Uterus (tissue), 2 donors: ENCODE measurements around the gene FES.

Experiments used
- POLR2A ChIP-seq, 2 donors: fragments of 450-650 bp; IDR thresholded peaks; one replicate each; pipeline ENCODE4 v1.6.1; 2016; ENCODE audit warnings: antibody characterized with exemption in 2 of 2, mild to moderate bottlenecking in 1 of 2, moderate library complexity in 1 of 2
- TF ChIP-seq, protein P1 (sequence below), 4 experiments: fragments of 200-600 bp in 2 of 4; fragments of 450-650 bp in 2 of 4; sonication (generic) in 2 of 4; IDR thresholded peaks; one replicate each; pipeline ENCODE4 v1.5.1; 2016 to 2019; ENCODE audit warnings: antibody characterized with exemption in 4 of 4, mild to moderate bottlenecking in 2 of 4, moderate library complexity in 1 of 4

DNA sequence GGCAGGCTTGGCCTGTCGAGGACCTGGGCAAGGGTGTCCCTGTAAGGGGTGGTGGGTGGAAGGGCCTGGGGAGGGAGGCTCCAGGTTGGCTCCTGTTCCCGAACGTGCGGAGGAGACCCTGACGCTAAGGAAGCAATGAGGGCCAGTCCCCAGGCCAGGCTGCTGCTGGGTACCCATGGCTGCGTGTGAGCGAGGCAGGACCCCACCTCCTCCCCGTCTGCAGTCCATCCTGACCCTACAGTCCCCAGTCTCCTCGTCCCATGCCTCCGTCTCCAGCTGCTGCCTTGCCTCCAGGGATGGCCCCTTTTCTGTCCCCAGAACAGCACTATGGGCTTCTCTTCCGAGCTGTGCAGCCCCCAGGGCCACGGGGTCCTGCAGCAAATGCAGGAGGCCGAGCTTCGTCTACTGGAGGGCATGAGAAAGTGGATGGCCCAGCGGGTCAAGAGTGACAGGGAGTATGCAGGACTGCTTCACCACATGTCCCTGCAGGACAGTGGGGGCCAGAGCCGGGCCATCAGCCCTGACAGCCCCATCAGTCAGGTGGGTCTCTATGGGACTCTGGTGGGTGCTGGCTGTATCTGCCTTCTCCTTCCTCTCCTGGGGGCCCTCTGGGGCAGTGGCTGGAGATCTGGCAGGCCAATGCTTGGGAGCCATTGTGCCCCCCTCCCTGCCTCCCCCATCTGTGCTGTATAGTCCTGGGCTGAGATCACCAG lies 571 bp downstream of the FES start:
- no peak for TF ChIP-seq POLR2A (IDR thresholded peaks at IDR 0.05)
- TF ChIP-seq, protein P1, sequence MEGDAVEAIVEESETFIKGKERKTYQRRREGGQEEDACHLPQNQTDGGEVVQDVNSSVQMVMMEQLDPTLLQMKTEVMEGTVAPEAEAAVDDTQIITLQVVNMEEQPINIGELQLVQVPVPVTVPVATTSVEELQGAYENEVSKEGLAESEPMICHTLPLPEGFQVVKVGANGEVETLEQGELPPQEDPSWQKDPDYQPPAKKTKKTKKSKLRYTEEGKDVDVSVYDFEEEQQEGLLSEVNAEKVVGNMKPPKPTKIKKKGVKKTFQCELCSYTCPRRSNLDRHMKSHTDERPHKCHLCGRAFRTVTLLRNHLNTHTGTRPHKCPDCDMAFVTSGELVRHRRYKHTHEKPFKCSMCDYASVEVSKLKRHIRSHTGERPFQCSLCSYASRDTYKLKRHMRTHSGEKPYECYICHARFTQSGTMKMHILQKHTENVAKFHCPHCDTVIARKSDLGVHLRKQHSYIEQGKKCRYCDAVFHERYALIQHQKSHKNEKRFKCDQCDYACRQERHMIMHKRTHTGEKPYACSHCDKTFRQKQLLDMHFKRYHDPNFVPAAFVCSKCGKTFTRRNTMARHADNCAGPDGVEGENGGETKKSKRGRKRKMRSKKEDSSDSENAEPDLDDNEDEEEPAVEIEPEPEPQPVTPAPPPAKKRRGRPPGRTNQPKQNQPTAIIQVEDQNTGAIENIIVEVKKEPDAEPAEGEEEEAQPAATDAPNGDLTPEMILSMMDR (IDR thresholded peaks at IDR 0.05): no peak
